GM23248 (cell line): ENCODE measurements around the gene PSMA5. TPM values are rescaled to one million over a fixed set of nuclear protein-coding genes. Genes with fewer than 3 reads are reported as not detected.
A peak's percentile ranks its signal among the peaks of the same experiment; 100 is the strongest.

Experiments used
- DNase-seq: peaks from one replicate; pipeline ENCODE4 v3.0.0-alpha.2; 2015
- H2AFZ ChIP-seq: fragments of 200-600 bp; sonication (generic); 2 replicates; pipeline ENCODE4 v1.6.1; 2016; ENCODE audit warnings: antibody characterized with exemption
- H3F3A ChIP-seq: fragments of 200-600 bp; sonication (generic); 2 replicates; pipeline ENCODE4 v1.6.1; 2016; ENCODE audit warnings: mild to moderate bottlenecking, antibody characterized with exemption, mixed run types; ENCODE audit not compliant: insufficient read depth
- H3K27ac ChIP-seq: fragments of 200-600 bp; sonication (generic); 2 replicates; pipeline ENCODE4 v1.5.1; 2016; ENCODE audit warnings: mild to moderate bottlenecking
- H3K27me3 ChIP-seq: fragments of 200-600 bp; sonication (generic); replicated peaks from 2 replicates; pipeline ENCODE4 v1.6.1; 2016; ENCODE audit warnings: mild to moderate bottlenecking; ENCODE audit not compliant: insufficient read depth
- H3K36me3 ChIP-seq: fragments of 200-600 bp; sonication (generic); 2 replicates; pipeline ENCODE4 v1.6.1; 2016; ENCODE audit warnings: low read depth, mild to moderate bottlenecking
- H3K4me1 ChIP-seq: fragments of 200-600 bp; sonication (generic); 2 replicates; pipeline ENCODE4 v1.6.1; 2016; ENCODE audit warnings: mild to moderate bottlenecking; ENCODE audit not compliant: insufficient read depth
- H3K4me2 ChIP-seq: fragments of 200-600 bp; sonication (generic); one replicate; pipeline ENCODE4 v1.6.1; 2016; ENCODE audit warnings: mild to moderate bottlenecking; ENCODE audit not compliant: unreplicated experiment
- H3K4me3 ChIP-seq: fragments of 200-600 bp; sonication (generic); 2 replicates; pipeline ENCODE4 v1.5.1; 2016; ENCODE audit warnings: mild to moderate bottlenecking
- H3K79me2 ChIP-seq: fragments of 200-600 bp; sonication (generic); 2 replicates; pipeline ENCODE4 v1.6.1; 2016; ENCODE audit warnings: mild to moderate bottlenecking; ENCODE audit not compliant: insufficient read depth
- H3K9ac ChIP-seq: fragments of 200-600 bp; sonication (generic); 2 replicates; pipeline ENCODE4 v1.6.1; 2016; ENCODE audit warnings: mild to moderate bottlenecking
- H3K9me2 ChIP-seq: fragments of 200-600 bp; sonication (generic); 2 replicates; pipeline ENCODE4 v1.6.1; 2016; ENCODE audit warnings: mixed run types, mild to moderate bottlenecking, moderate library complexity; ENCODE audit not compliant: insufficient read depth
- H3K9me3 ChIP-seq: fragments of 200-600 bp; sonication (generic); one replicate; pipeline ENCODE4 v1.6.1; 2017; ENCODE audit warnings: low read depth
- H4K20me1 ChIP-seq: fragments of 200-600 bp; sonication (generic); 2 replicates; pipeline ENCODE4 v1.6.0; 2016; ENCODE audit not compliant: insufficient read depth
- EZH2 ChIP-seq: fragments of 200-600 bp; sonication (generic); IDR thresholded peaks from 2 replicates; pipeline ENCODE4 v1.6.1; 2018; ENCODE audit warnings: antibody characterized with exemption, mild to moderate bottlenecking; ENCODE audit not compliant: insufficient read depth, poor library complexity, severe bottlenecking
- EZH2phosphoT487 ChIP-seq: fragments of 200-600 bp; sonication (generic); IDR thresholded peaks from 2 replicates; pipeline ENCODE4 v1.6.1; 2018; ENCODE audit warnings: antibody characterized with exemption, moderate library complexity, mild to moderate bottlenecking, low read depth; ENCODE audit not compliant: insufficient read depth
- WGBS, 2 experiments: methylation state at CpG; one replicate each; pipeline ENCODE4 v1.1.6; 2015 to 2017; ENCODE audit warnings: low lambda C conversion rate in 2 of 2, low coverage in 1 of 2; ENCODE audit errors: missing lambda C conversion rate in 2 of 2; 5-methylcytosine and 5-hydroxymethylcytosine counted together
- in situ Hi-C: fragments of 300-500 bp; cut with MboI; formaldehyde crosslinking; loops from 2 replicates; pipeline ENCODE4 v1.15.0; 2020
- polyA plus RNA-seq: library from polyadenylated mRNA; unstranded; fragments of >200 nt; fragmentation: Nextera tagmentation; extraction: Ambion mirVana; gene quantifications from 2 replicates; pipeline ENCODE4 v1.2.1, GENCODE V29; 2016
- total RNA-seq: library from RNA; depleted of rRNA; stranded (reverse); fragments of >200 nt; shearing (Covaris generic); gene quantifications from 2 replicates; pipeline ENCODE4 v1.2.3, GENCODE V29; 2014

The PSMA5 gene
- total and polyA plus RNA-seq, 2 experiments from 2014 or later = 53.7 to 94.5 TPM

DNA sequence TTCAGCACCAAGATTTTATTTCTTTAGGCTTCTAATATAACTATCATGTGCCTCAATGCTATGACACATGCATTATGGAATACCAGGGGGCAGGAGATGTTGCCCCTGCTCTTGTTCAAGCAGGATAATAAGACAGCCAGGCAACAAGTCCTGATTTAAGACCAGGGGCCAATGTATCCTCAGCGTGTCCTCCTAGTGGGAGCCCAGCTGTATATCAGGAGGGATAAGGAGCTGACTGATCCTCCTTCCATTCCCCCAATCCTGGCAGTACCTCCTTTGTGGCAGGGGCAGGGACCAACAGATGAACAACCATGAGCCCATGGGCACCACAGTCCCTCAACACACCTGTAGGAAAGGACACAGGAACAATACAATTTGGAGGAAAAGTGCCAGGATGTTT, 57.8 kb downstream of the PSMA5 start:
- Histone ChIP-seq H3F3A (peaks cover 33% of the 10 kb centered on the region), H2AFZ (no peak overlapping the region), H3K9me3 (no peaks in the 10 kb centered on the region), H3K27ac (no peak overlapping the region), H3K27me3 (no peaks in the 10 kb centered on the region), H3K4me3 (no peak overlapping the region), H3K9me2 (no peaks in the 10 kb centered on the region), H3K79me2 (no peaks in the 10 kb centered on the region), H3K9ac (no peak overlapping the region), H3K4me1 (peaks cover 40% of the 10 kb centered on the region), H3K36me3 (no peaks in the 10 kb centered on the region), H4K20me1 (no peaks in the 10 kb centered on the region), H3K4me2 (no peak overlapping the region)
- in situ Hi-C loops = no loop called here
- no peak for DNase-seq
- TF ChIP-seq EZH2phosphoT487 = no peak
- TF ChIP-seq EZH2 = no peak
- 52 to 60% methylated on average over 1 of the region's 1 CpG for WGBS, 2 experiments

DNA sequence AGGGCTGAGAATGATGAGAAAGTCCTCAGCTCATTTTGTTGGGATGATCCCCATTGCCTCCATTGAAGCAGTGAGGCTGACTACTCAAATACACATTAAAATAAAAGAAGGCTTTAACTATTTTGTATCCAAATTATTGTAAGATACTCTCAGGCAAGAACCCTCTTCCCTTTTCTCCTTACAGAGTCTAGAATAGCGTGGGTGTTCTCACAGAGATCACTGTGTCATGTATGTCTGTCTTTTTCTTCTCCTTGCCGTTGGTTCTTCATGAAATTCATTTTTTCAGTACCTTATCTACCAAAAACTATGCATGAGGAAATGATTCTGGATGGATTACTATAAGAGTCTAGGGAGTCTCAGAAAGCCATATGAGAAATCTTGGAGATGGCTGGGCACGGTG, 58.6 kb downstream of the PSMA5 start:
- in situ Hi-C loops = no loop called here
- Histone ChIP-seq H3K36me3 (no peaks in the 10 kb centered on the region), H2AFZ (no peak overlapping the region), H3K9ac (no peak overlapping the region), H4K20me1 (no peaks in the 10 kb centered on the region), H3K79me2 (no peaks in the 10 kb centered on the region), H3K27ac (no peak overlapping the region), H3K9me2 (no peaks in the 10 kb centered on the region), H3K4me1 (peaks cover 40% of the 10 kb centered on the region), H3K4me2 (no peak overlapping the region), H3K27me3 (no peaks in the 10 kb centered on the region), H3K4me3 (no peak overlapping the region), H3K9me3 (no peaks in the 10 kb centered on the region), H3F3A (peaks cover 33% of the 10 kb centered on the region)
- no peak for TF ChIP-seq EZH2phosphoT487
- TF ChIP-seq EZH2 = no peak
- DNase-seq = no peak
- 87 to 88% methylated on average over 3 of the region's 3 CpGs for WGBS, 2 experiments

DNA sequence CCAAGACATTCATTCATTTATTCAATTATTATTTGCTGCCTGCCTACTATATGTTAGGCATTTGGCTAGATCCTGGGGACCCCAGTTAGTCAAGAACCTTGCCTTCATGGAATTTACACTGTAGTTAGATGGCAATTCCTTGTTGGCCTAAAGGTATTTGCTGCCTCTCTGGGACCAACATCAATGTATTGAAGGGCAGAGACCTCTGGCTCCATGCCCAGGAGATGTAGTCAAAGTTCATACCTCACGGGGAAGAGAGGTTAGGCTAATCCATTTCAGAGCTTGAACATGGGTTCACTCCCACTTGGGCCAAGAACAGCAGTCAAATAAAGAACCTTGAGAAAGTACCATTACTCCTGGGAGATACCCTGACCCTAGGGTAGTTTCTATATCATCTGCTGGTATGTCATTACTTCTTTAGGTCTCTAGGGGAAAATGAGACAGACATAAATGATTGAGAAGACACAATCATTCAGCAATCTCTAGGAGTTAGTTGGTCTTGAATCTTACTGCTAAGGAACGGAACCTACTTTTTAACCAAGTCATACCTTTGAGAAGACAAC, 60.5 kb downstream of the PSMA5 start:
- TF ChIP-seq EZH2phosphoT487 (no peak), EZH2 (no peak)
- Histone ChIP-seq H4K20me1 (no peaks in the 10 kb centered on the region), H2AFZ (no peak overlapping the region), H3K27ac (no peak overlapping the region), H3F3A (peaks cover 23% of the 10 kb centered on the region), H3K9me2 (no peaks in the 10 kb centered on the region), H3K36me3 (no peaks in the 10 kb centered on the region), H3K9ac (no peak overlapping the region), H3K79me2 (no peaks in the 10 kb centered on the region), H3K9me3 (no peaks in the 10 kb centered on the region), H3K4me1 (peaks cover 36% of the 10 kb centered on the region), H3K4me3 (no peak overlapping the region), H3K27me3 (no peaks in the 10 kb centered on the region), H3K4me2 (no peak overlapping the region)
- no peak for DNase-seq
- WGBS, 2 experiments = 60 to 77% methylated on average over 2 of the region's 2 CpGs
- in situ Hi-C loops = no loop called here

DNA sequence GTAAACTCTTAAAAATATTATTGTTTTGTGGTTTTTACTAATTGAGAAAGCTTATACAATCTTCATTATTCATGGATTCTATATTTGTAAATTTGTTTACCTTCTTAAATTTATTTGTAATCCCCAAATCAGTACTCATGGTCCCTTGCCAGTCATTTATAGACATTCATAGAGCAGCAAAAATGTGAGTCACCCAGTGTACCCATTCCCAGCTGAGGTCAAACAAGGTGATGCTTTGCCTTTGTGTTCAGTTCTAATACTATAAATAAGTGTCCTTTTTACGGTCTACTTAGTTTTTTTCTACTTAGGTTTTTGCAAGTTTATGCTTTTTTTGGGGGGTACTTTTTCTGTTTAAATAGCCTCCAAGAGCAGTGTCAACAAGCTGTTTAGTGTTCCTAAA, 64.6 kb downstream of the PSMA5 start:
- Histone ChIP-seq H3K9me2 (no peaks in the 10 kb centered on the region), H3K9ac (no peak overlapping the region), H3K36me3 (no peaks in the 10 kb centered on the region), H3K27me3 (no peaks in the 10 kb centered on the region), H3K27ac (no peak overlapping the region), H3K4me3 (no peak overlapping the region), H4K20me1 (no peaks in the 10 kb centered on the region), H2AFZ (peak overlapping the region; percentile 52), H3K9me3 (no peaks in the 10 kb centered on the region), H3K4me1 (peaks cover 12% of the 10 kb centered on the region), H3K79me2 (no peaks in the 10 kb centered on the region), H3F3A (0 out of 2 replicates have a peak, but pooled peaks cover 5% of the 10 kb centered on the region), H3K4me2 (peak overlapping the region; percentile 35)
- in situ Hi-C loops = no loop called here
- TF ChIP-seq EZH2 (no peak), EZH2phosphoT487 (no peak)
- peak; percentile 68 for DNase-seq
- 0 to 11% methylated on average over 1 of the region's 1 CpG for WGBS, 2 experiments
